HG02884 (cell line): Measurements from ENCODE around the gene DOK3.

Experiments
- ATAC-seq: cut with Tn5 transposase; IDR thresholded peaks from one replicate; pipeline ENCODE4 v1.9.1; 2021; ENCODE audit warnings: mild to moderate bottlenecking, moderate library complexity; ENCODE audit not compliant: unreplicated experiment

The DOK3 gene

GRCh38 chr5:177469750-177470525, 39.7 kb downstream of the DOK3 start:
- ATAC-seq: no peak

DNA sequence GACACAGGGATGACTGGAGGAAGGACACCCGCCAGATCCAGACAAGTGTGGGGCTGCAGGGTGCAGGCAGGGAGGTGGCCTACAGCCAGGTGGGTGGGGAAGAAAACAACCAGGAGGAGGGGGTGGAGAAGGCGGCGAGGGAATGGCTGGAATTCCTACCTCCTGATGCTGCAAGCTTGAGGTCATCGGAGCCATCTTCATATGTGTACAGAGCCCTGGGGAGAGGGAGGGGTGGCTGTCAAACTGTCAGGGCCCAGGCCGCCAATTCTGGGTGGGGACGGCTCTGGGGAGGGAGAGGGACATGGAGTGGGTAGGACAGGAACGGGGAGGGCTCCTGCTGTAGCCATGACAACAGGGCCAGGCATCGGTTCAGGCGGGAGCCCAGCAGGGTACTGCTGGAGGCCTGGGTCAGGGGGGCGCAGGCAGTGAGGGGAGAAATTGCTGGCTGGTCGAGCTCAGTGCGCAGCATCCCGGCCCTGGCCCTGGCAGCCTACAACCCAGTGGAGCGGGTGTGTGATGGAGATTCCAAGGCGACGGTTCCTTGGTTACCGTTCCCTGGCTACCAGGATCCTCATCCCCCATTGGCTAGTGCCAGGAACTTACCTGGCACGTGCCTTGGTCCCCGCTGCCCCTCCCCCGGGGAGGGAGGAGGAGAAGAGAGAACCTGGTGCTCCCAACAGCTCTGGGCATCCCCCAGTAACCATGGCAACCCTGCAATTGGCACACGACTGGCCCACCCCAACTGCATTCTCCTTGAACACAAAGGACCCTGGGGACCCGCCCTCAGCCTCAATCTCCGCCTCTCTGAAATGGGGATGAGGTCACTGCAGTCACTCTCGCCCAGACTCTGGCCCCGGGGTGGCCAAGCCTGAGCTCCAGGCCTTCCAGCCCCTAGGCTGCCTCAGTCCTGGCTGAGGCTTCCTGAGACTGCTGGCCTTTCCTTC, 40.7 kb downstream of the DOK3 start:
- ATAC-seq: no peak

- no peak for ATAC-seq
Observed at GRCh38 chr5:177468329-177468684, 41.3 kb downstream of the DOK3 start.

- no peak for ATAC-seq
Observed at GRCh38 chr5:177467436-177467835, 42.2 kb downstream of the DOK3 start.

DNA sequence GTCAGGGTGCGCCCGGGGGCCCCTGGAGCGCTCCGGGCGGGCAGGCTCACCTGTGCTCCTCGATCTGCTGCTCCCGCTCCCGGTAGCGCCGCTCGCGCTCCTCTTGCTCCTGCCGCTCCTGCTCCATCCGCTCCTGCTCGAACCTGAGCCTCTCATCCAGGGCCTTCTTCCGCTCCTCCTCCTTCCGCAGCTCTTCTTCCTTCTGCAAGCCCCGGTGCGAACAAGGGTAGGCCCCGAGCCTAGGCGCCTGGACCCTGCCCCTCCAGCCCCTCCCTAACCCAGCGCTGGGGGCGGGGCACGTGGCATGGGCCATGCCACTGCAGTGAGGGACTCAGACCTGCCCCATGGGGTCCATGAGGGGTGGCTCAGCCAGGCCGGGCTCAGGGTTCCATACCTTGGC, 42.8 kb downstream of the DOK3 start:
- no peak for ATAC-seq

- ATAC-seq: no peak
Observed at GRCh38 chr5:177465044-177465443, 44.6 kb downstream of the DOK3 start.

- no peak for ATAC-seq
Observed at GRCh38 chr5:177462021-177462670, 47.5 kb downstream of the DOK3 start.

GRCh38 chr5:177459819-177460628, 49.6 kb downstream of the DOK3 start:
- ATAC-seq: no peak

- ATAC-seq: no peak
Observed at GRCh38 chr5:177459357-177459756, 50.3 kb downstream of the DOK3 start.

DNA sequence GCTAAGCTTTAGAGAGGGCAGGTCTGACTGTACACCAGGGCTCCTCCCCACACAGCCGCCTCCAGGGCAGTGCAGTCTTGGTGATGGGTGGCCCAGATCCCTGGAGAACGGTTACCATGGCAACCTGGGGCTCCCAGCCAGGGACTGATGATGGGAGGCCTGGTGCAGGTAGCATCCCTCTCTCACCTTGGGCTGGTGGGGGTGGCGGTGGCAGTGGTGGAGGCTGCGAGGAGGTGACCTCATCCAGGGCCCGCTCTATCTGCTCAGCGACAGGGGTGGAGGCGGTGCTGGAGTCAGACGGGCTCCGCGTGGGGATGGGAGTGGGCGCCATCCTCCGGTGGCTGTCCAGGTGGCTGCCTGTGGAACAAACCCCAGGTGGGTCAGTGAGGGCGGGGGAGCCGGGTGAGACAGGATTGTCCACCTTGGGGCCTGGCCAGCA, 50.7 kb downstream of the DOK3 start:
- ATAC-seq: no peak

DNA sequence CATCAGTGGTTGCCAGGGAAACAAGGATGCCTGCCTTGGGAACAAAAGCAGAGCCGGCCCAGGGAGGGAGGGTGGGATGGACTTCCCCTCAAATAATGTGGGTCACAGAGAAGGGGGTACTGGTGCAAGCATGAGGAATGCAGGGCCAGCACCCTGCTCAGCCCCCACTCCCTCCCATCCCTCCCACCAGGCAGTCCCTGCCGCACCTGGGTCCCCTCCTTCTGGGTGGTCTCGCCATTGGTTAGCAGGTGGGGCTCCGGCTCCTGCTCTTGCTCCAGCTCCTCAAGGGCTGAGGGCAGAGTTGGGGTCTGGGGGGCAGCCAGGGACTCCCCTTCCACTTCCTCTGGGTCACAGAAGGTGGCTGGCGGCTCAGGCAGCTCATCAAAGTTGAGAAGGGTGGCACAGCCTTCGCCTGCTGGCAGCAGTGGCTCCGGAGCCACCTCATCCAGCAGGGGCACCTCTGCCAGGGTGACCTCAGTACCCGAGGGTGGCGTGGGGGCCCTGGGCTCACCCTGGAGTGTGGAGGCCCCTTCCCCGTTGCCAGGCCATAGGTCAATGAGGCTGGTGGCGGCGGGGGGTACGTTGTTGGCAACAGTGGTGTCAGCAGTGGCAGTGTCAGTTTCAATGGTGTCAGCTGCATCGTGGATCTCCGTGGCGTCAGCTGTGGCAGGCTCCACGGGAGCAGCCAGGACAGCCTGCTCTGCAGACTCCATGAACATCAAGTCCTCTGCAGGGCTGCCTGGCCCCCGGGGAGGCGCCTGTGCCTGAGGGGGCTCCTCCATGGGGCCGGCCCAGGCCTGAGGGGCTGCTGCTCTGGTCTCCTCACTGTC, 51.6 kb downstream of the DOK3 start:
- ATAC-seq: no peak

- peak; percentile 48 for ATAC-seq
Observed at GRCh38 chr5:177456976-177457851, 52.4 kb downstream of the DOK3 start.

DNA sequence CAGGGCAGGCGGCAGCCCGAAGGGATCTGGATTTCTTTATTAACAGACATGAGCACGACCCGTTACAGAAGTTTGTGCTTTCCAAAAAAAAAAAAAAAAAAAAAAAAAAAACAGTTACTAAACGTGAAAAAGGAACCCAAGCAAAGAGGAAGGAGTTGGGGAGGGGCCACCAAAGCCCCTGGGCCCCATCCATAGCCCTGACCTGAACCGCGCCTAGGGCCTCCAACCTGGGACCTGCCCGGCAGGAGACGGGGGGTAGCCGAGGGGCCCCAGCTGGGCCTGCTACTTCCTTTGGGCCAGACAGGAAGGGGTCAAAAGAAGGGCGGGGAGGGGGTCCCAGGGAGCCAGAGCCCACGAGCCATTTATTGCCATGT, 53.0 kb downstream of the DOK3 start:
- no peak for ATAC-seq

DNA sequence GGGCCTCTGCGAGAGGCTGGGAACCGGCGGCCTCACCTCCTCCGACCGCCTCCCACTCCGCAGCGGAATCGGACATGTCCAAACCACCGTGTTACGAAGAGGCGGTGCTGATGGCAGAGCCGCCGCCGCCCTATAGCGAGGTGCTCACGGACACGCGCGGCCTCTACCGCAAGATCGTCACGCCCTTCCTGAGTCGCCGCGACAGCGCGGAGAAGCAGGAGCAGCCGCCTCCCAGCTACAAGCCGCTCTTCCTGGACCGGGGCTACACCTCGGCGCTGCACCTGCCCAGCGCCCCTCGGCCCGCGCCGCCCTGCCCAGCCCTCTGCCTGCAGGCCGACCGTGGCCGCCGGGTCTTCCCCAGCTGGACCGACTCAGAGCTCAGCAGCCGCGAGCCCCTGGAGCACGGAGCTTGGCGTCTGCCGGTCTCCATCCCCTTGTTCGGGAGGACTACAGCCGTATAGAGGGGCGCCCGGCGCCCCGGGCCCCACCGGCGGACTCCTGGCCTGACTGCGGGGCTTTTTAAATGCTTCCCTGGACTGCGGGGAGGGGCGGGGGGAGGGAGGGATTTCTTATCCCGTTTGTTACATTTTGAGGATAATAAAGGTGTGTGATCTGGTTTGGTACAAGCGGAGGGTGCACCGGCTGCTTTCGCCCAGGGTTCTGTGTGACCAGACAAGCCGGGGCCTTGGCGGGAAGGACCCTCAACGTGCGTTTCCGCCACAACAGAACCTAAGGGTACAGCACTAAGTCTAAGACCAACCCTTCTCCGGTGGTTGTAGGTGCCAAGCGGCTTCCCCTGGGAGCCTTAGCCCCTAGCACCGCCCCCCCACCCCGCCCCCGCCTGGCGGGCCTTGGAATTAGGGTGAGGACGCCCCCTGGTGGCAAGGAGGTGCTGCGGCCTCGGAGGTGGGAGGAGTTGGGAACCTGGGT, 53.7 kb downstream of the DOK3 start:
- no peak for ATAC-seq

GRCh38 chr5:177455036-177455660, 54.5 kb downstream of the DOK3 start:
- ATAC-seq: peak; percentile 48

DNA sequence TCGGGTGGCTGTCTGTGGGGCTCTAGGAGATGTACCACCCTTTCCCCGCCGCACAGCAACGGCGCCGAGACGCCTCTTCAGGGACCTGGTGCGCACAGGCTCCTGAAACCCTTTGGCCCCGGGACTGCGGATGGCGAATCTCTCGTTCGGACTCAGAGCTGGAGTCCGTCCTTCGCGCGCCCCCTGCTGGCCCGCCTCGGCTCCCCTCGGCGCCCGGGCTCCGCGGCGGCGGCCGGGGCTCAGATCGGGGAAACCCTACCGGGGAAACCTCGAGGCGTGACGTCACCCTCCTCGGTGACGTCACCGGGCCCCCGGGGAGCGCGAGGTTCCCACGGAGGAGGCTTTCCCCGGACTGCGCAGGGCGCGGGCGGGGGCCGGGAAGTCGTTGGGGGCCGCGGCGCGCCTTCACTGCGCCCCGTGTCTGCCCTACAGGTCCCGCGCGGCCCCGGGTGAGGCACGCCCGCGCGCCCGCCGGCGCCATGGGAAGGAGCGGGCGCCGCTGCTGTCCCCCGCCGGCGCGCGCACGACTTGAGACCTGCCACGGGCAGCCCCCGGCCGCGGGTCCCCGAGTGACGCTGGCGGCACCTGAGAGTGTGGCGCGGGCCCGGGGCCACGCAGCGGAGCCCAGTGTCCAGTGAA, 55.1 kb downstream of the DOK3 start:
- peak; percentile 29 for ATAC-seq

DNA sequence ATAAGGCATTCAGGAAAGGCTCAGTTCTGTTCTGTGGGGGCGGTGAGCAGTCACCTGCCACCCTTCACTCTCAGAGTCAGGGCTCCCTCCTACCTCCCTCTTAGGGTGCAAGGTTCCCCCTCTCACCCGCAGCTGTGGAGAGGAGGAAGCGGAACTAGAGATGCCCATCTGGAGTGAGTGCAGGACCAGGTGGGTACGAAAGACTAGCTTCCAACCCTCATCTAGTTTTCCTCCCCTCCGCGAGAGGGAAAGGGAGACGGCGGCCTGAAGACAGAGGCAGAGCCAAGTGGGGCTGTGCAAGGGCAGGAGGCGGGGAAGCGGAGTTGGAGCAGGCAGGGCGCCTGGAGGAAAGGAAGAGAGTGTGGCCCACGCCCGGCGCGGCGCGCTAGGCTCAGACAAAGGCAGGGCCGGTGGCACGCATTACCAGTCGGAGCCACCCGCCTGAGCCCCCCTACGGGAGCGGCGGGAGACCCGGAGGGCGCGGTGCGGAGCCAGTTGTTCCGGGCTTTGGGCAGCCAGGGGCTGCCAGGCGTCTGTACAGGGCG, 55.7 kb downstream of the DOK3 start:
- no peak for ATAC-seq
